ENCODE data around the gene RNASE13.

The RNASE13 gene

DNA sequence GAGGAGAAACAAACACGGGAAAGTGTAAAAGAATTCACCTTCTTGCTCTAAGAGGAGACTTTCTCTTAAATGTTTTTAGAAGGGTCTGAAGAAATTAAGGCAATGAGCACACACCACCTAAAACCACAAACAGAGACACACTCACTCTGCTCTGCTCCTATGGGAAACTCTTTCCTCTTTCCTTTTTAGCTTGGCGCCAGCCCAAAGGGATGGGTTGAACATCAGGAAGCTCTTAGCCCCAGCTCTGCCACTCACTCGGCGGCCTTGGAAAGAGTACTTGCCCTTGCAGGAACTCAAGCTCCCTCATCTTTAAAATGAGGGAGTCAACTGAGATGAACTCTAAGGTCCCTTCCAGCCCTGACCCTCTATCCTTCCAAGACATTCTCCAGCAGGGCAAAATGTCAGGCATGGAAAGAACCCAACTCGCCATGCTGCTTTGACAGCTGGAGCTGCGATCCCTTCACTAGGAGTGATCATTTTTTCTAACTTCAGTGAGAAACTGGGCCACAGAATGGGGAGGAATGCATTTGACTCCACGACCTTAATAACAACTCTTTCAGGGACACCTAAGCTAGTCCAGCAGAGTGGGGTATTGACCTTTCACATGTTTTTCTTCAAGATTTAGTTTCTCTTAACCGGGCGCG, 22.0 kb upstream of the RNASE13 start:
- peaks cover 6% of the 10 kb centered on the region; the same call in 1 of the 2 replicates for H3K27me3 ChIP-seq (ENCODE audit: insufficient read depth, low read length)
- no peaks in the 10 kb centered on the region for H4K20me1 ChIP-seq (ENCODE audit: insufficient read depth, low read length)
- H2AFZ ChIP-seq (ENCODE audit: low read length): no peak overlapping the region
- no peak for TF ChIP-seq EZH2 (IDR thresholded peaks at IDR 0.05; ENCODE audit: borderline replicate concordance, low read length)
- H3K27ac ChIP-seq (ENCODE audit: low read depth, low read length, poor library complexity, severe bottlenecking): no peak overlapping the region
- no peaks in the 10 kb centered on the region for H3K9me3 ChIP-seq (ENCODE audit: low read length)
- H3K36me3 ChIP-seq (ENCODE audit: insufficient read depth, low read length): no peaks in the 10 kb centered on the region
- H3K4me2 ChIP-seq (ENCODE audit: low read length): no peak overlapping the region
- no peaks in the 10 kb centered on the region for H3K4me1 ChIP-seq (ENCODE audit: insufficient read depth, low read length, severe bottlenecking)
- no peaks in the 10 kb centered on the region for H3K9me2 ChIP-seq (ENCODE audit: low read depth, low read length)
- no peak overlapping the region for H3K9ac ChIP-seq (ENCODE audit: low read length)
- no peaks in the 10 kb centered on the region for H3K79me2 ChIP-seq (ENCODE audit: insufficient read depth, low read length)
- H3F3A ChIP-seq (ENCODE audit: insufficient read depth, low read length): no peaks in the 10 kb centered on the region
- no peak overlapping the region for H3K4me3 ChIP-seq (ENCODE audit: low read depth, low read length, poor library complexity, severe bottlenecking)

DNA sequence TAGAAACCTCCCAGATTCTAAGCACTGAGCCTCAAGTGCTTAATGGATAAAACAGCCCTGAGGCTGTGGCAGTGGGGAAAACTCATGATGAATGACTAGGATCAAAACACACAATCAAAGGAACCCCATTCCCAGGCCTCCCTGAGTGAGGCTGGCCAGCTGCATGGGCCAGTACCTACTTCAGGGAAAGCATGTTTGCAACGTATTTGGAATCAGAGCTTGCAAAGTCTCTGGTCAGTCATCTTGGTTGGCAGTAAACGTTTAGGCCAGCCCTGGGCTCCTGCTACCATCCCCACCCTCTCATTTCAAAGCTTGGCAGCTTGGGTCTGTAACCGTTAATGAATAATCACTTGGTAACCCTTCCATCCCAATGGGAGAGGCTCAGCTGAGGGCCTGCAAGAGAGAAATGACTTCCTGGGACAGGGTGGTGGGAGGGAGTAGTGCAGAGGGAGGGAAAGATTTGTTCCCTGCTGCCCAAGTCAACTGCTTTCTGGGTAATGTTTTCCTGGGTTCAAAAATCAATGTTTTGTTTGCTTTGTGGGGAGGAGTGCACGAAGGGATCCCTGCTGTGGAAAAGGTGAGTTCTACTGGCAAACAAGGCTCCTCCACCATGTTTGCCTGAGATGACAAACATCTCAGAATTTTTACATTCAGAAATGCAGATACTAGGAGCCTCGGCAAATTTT, 21.0 kb upstream of the RNASE13 start:
- TF ChIP-seq EZH2 (IDR thresholded peaks at IDR 0.05; ENCODE audit: borderline replicate concordance, low read length): no peak
- TF ChIP-seq, protein P1, sequence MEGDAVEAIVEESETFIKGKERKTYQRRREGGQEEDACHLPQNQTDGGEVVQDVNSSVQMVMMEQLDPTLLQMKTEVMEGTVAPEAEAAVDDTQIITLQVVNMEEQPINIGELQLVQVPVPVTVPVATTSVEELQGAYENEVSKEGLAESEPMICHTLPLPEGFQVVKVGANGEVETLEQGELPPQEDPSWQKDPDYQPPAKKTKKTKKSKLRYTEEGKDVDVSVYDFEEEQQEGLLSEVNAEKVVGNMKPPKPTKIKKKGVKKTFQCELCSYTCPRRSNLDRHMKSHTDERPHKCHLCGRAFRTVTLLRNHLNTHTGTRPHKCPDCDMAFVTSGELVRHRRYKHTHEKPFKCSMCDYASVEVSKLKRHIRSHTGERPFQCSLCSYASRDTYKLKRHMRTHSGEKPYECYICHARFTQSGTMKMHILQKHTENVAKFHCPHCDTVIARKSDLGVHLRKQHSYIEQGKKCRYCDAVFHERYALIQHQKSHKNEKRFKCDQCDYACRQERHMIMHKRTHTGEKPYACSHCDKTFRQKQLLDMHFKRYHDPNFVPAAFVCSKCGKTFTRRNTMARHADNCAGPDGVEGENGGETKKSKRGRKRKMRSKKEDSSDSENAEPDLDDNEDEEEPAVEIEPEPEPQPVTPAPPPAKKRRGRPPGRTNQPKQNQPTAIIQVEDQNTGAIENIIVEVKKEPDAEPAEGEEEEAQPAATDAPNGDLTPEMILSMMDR (IDR thresholded peaks at IDR 0.05; ENCODE audit: low read length): no peak
- H3K4me1 ChIP-seq (ENCODE audit: insufficient read depth, low read length, severe bottlenecking): no peaks in the 10 kb centered on the region
- H3K9ac ChIP-seq (ENCODE audit: low read length): no peak overlapping the region
- H3K36me3 ChIP-seq (ENCODE audit: insufficient read depth, low read length): no peaks in the 10 kb centered on the region
- no peak overlapping the region for H3K4me3 ChIP-seq (ENCODE audit: low read depth, low read length, poor library complexity, severe bottlenecking)
- peaks cover 8% of the 10 kb centered on the region; the same call in 1 of the 2 replicates for H3K27me3 ChIP-seq (ENCODE audit: insufficient read depth, low read length)
- no peaks in the 10 kb centered on the region for H3K9me2 ChIP-seq (ENCODE audit: low read depth, low read length)
- no peaks in the 10 kb centered on the region for H4K20me1 ChIP-seq (ENCODE audit: insufficient read depth, low read length)
- no peaks in the 10 kb centered on the region for H3F3A ChIP-seq (ENCODE audit: insufficient read depth, low read length)
- no peaks in the 10 kb centered on the region for H3K9me3 ChIP-seq (ENCODE audit: low read length)
- H3K79me2 ChIP-seq (ENCODE audit: insufficient read depth, low read length): no peaks in the 10 kb centered on the region
- H3K27ac ChIP-seq (ENCODE audit: low read depth, low read length, poor library complexity, severe bottlenecking): no peak overlapping the region
- no peak overlapping the region for H3K4me2 ChIP-seq (ENCODE audit: low read length)
- H2AFZ ChIP-seq (ENCODE audit: low read length): no peak overlapping the region

DNA sequence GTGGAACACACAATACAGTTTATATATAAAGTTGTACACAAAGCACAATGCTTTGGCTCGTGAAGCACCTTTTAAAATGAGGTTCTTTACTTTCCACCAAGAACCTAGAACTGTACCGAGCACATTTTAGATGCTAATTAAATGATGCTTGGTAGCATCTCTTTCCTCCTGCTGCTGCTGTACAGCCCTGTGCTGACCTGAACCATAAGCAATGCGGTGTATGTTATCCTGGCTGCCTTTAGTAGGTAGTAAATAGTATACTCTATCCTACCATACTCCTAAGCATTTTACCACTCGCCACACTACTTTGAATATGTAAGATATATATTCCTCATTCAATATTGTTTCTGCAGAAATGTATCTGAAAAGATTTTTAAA, 20.1 kb upstream of the RNASE13 start:
- no peak overlapping the region for H3K4me3 ChIP-seq (ENCODE audit: low read depth, low read length, poor library complexity, severe bottlenecking)
- H3K9me3 ChIP-seq (ENCODE audit: low read length): no peaks in the 10 kb centered on the region
- H3K27ac ChIP-seq (ENCODE audit: low read depth, low read length, poor library complexity, severe bottlenecking): no peak overlapping the region
- H2AFZ ChIP-seq (ENCODE audit: low read length): no peak overlapping the region
- no peaks in the 10 kb centered on the region for H3K9me2 ChIP-seq (ENCODE audit: low read depth, low read length)
- no peak overlapping the region for H3K4me2 ChIP-seq (ENCODE audit: low read length)
- H3K79me2 ChIP-seq (ENCODE audit: insufficient read depth, low read length): no peaks in the 10 kb centered on the region
- TF ChIP-seq, protein P1 (IDR thresholded peaks at IDR 0.05; ENCODE audit: low read length): no peak
- TF ChIP-seq EZH2 (IDR thresholded peaks at IDR 0.05; ENCODE audit: borderline replicate concordance, low read length): no peak
- no peaks in the 10 kb centered on the region for H3K4me1 ChIP-seq (ENCODE audit: insufficient read depth, low read length, severe bottlenecking)
- no peaks in the 10 kb centered on the region for H4K20me1 ChIP-seq (ENCODE audit: insufficient read depth, low read length)
- H3K27me3 ChIP-seq (ENCODE audit: insufficient read depth, low read length): peaks cover 8% of the 10 kb centered on the region; the same call in 1 of the 2 replicates
- H3K9ac ChIP-seq (ENCODE audit: low read length): no peak overlapping the region
- H3K36me3 ChIP-seq (ENCODE audit: insufficient read depth, low read length): no peaks in the 10 kb centered on the region
- H3F3A ChIP-seq (ENCODE audit: insufficient read depth, low read length): no peaks in the 10 kb centered on the region

Measured in OCI-LY1 (cell line).